ENCODE measurements around the gene GPR45. TPM values are rescaled to one million over a fixed set of nuclear protein-coding genes. Genes with fewer than 3 reads are reported as not detected.

GPR45 gene
- polyA plus RNA-seq, 1 of the 3 experiments (the other 2 are of a cell fraction) = not detected

GRCh38 chr2:105280281-105280680 lies 38.7 kb downstream of the GPR45 start:
- Histone ChIP-seq H3K9me2 (no peaks in the 10 kb centered on the region), H3K27me3 (ENCODE audit: insufficient read depth) (no peaks in the 10 kb centered on the region), H4K20me1 (ENCODE audit: insufficient read depth) (no peaks in the 10 kb centered on the region), H3K4me2 (no peak overlapping the region), H3K9me3 (no peaks in the 10 kb centered on the region), H3K36me3 (replicated peaks in 1 of 2; ENCODE audit: control insufficient read depth in 1 of 2, insufficient read depth in 2 of 2, low read length in 1 of 2) (peaks cover 6 to 69% of the 10 kb centered on the region in 2 experiments), H3K4me3 (ENCODE audit: low read depth in 2 of 2, low read length in 1 of 2) (no peak overlapping the region), H3K4me1 (ENCODE audit: control insufficient read depth in 1 of 2, insufficient read depth in 2 of 2, low read depth in 1 of 2, low read length in 1 of 2) (no peaks in the 10 kb centered on the region; a peak in 1 of 4 replicates), H2AFZ (ENCODE audit: low read depth) (no peak overlapping the region), H3K79me2 (ENCODE audit: insufficient read depth) (no peaks in the 10 kb centered on the region), H3F3A (replicated peaks; ENCODE audit: insufficient read depth) (no peaks in the 10 kb centered on the region), H3K9ac (no peak overlapping the region), H3K27ac (ENCODE audit: low read depth in 2 of 2, low read length in 1 of 2) (no peak overlapping the region)
- no peak for DNase-seq
- ChIA-PET POLR2A (no interaction called here), CTCF (interaction anchor here (1.3 to 2.5 kb wide), 2 partner anchors 13 to 36 kb away, joined by 4 to 6 read pairs; no protein-coding TSS in a partner anchor)
- TF ChIP-seq FOSL2 (IDR thresholded peaks at IDR 0.05; ENCODE audit: borderline replicate concordance, low read depth) (no peak), JUND (IDR thresholded peaks at IDR 0.05) (no peak), RCOR1 (IDR thresholded peaks at IDR 0.05; ENCODE audit: low read length) (no peak), PBX3 (IDR thresholded peaks at IDR 0.05) (no peak), NFIC (IDR thresholded peaks at IDR 0.05; ENCODE audit: borderline replicate concordance) (no peak), CHD2 (IDR thresholded peaks at IDR 0.05; ENCODE audit: low read length, partially characterized antibody) (no peak), USF2 (IDR thresholded peaks at IDR 0.05; ENCODE audit: borderline replicate concordance, low read depth, low read length) (no peak), ELF1 (IDR thresholded peaks at IDR 0.05) (no peak)
- TF ChIP-seq, protein P1, sequence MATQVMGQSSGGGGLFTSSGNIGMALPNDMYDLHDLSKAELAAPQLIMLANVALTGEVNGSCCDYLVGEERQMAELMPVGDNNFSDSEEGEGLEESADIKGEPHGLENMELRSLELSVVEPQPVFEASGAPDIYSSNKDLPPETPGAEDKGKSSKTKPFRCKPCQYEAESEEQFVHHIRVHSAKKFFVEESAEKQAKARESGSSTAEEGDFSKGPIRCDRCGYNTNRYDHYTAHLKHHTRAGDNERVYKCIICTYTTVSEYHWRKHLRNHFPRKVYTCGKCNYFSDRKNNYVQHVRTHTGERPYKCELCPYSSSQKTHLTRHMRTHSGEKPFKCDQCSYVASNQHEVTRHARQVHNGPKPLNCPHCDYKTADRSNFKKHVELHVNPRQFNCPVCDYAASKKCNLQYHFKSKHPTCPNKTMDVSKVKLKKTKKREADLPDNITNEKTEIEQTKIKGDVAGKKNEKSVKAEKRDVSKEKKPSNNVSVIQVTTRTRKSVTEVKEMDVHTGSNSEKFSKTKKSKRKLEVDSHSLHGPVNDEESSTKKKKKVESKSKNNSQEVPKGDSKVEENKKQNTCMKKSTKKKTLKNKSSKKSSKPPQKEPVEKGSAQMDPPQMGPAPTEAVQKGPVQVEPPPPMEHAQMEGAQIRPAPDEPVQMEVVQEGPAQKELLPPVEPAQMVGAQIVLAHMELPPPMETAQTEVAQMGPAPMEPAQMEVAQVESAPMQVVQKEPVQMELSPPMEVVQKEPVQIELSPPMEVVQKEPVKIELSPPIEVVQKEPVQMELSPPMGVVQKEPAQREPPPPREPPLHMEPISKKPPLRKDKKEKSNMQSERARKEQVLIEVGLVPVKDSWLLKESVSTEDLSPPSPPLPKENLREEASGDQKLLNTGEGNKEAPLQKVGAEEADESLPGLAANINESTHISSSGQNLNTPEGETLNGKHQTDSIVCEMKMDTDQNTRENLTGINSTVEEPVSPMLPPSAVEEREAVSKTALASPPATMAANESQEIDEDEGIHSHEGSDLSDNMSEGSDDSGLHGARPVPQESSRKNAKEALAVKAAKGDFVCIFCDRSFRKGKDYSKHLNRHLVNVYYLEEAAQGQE (IDR thresholded peaks at IDR 0.05; ENCODE audit: low read depth, low read length) = no peak
- WGBS (ENCODE audit: low lambda C conversion rate) = 94% methylated on average over 9 of the region's 10 CpGs

- H3K9me3 ChIP-seq = no peaks in the 10 kb centered on the region
- no peaks in the 10 kb centered on the region for H3K79me2 ChIP-seq (ENCODE audit: insufficient read depth)
- H3K4me3 ChIP-seq (ENCODE audit: low read depth in 2 of 2, low read length in 1 of 2) = no peak overlapping the region
- H3K4me1 ChIP-seq (ENCODE audit: control insufficient read depth in 1 of 2, insufficient read depth in 2 of 2, low read depth in 1 of 2, low read length in 1 of 2) = no peaks in the 10 kb centered on the region
- no peaks in the 10 kb centered on the region for H3K9me2 ChIP-seq
- no peaks in the 10 kb centered on the region for H3F3A ChIP-seq (replicated peaks; ENCODE audit: insufficient read depth)
- TF ChIP-seq RCOR1 (IDR thresholded peaks at IDR 0.05; ENCODE audit: low read length) = no peak
- TF ChIP-seq CHD2 (IDR thresholded peaks at IDR 0.05; ENCODE audit: low read length, partially characterized antibody) = no peak
- no peak overlapping the region for H3K4me2 ChIP-seq
- no peak overlapping the region for H3K9ac ChIP-seq
- POLR2A ChIA-PET = no interaction called here
- no peaks in the 10 kb centered on the region for H4K20me1 ChIP-seq (ENCODE audit: insufficient read depth)
- peaks cover 0 to 66% of the 10 kb centered on the region in 2 experiments for H3K36me3 ChIP-seq (replicated peaks in 1 of 2; ENCODE audit: control insufficient read depth in 1 of 2, insufficient read depth in 2 of 2, low read length in 1 of 2)
- H3K27ac ChIP-seq (ENCODE audit: low read depth in 2 of 2, low read length in 1 of 2) = no peak overlapping the region
- WGBS (ENCODE audit: low lambda C conversion rate) = 100% methylated on average over 3 of the region's 4 CpGs
- CTCF ChIA-PET = interaction anchor here (1.0 to 1.1 kb wide), 2 partner anchors 11 to 53 kb away, joined by 3 to 4 read pairs; no protein-coding TSS in a partner anchor
- H2AFZ ChIP-seq (ENCODE audit: low read depth) = no peak overlapping the region
- no peak for DNase-seq
- no peaks in the 10 kb centered on the region for H3K27me3 ChIP-seq (ENCODE audit: insufficient read depth)
These were observed 42.0 kb downstream of the GPR45 start for GRCh38 chr2:105283532-105283931.

Data from SK-N-SH (cell line).